AG04450 (cell line): ENCODE measurements around the gene ZFHX3. TPM values are rescaled to one million over a fixed set of nuclear protein-coding genes. Genes with fewer than 3 reads are reported as not detected.

Experiments
- CTCF ChIA-PET: fragments of 300-600, 350-600 bp; formaldehyde crosslinking; extraction: SDS; loops from one replicate; lab custom pipeline; 2022; ENCODE audit warnings: antibody characterized with exemption, inconsistent platforms; lab: Charles Lee
- POLR2A ChIA-PET: fragments of 350-600 bp; formaldehyde crosslinking; extraction: SDS; loops from one replicate; lab custom pipeline; 2021; ENCODE audit warnings: antibody characterized with exemption, inconsistent platforms; lab: Yijun Ruan, JAX
- DNase-seq: peaks from one replicate; pipeline ENCODE4 v3.0.0-alpha.2; 2011; ENCODE audit warnings: low read depth, low spot score
- H3K27ac ChIP-seq: one replicate; pipeline ENCODE4 v1.5.1; 2012; ENCODE audit warnings: low read depth, low read length, control low read depth
- H3K27me3 ChIP-seq: one replicate; pipeline ENCODE4 v1.6.0; 2012; ENCODE audit warnings: low read length; ENCODE audit not compliant: control insufficient read depth, insufficient read depth
- H3K4me3 ChIP-seq: 2 replicates; pipeline ENCODE4 v1.5.1; 2011; ENCODE audit warnings: mild to moderate bottlenecking, low read depth, low read length, control low read depth
- H3K9me3 ChIP-seq: 2 replicates; pipeline ENCODE4 v1.5.1; 2012; ENCODE audit warnings: low read length; ENCODE audit not compliant: control insufficient read depth, insufficient read depth
- polyA plus RNA-seq: library from polyadenylated mRNA; depleted of rRNA; stranded (reverse); fragments of >200 nt; gene quantifications from 2 replicates; pipeline ENCODE4 v1.2.3, GENCODE V29; 2011
- TF ChIP-seq, protein P1 (sequence below): IDR thresholded peaks from 2 replicates; pipeline ENCODE4 v1.5.1; 2011; ENCODE audit warnings: low read depth, low read length, control low read depth, inconsistent platforms

ZFHX3 gene
- polyA plus RNA-seq, 1 experiment: 3.3 TPM

DNA sequence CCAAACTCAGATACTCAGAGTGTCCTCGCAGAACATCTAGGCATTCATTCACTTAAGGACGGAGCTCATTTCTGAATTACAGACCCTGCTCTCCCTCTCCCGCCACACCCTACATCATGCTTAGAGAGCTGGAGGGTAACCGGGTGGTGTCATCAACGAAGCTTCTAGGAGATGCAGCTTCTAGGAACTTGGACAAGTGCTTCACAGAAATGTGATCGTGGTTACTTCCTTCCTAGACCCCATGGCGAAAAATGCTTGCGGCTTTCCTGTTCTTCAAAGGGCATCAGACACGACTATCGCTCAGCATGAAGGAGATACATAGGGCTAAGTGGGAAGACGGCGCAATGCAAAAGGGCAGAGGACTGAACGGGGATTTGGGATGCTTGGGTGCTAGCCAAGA, 126.8 kb downstream of the ZFHX3 start:
- ChIA-PET CTCF (interaction anchor here (0.6 to 2.3 kb wide), 5 partner anchors 12 to 89 kb away, joined by 3 to 19 read pairs (median 3); no protein-coding TSS in a partner anchor), POLR2A (no interaction called here)
- Histone ChIP-seq H3K27ac (no peak overlapping the region), H3K27me3 (no peaks in the 10 kb centered on the region), H3K9me3 (no peaks in the 10 kb centered on the region), H3K4me3 (no peak overlapping the region)
- TF ChIP-seq, protein P1, sequence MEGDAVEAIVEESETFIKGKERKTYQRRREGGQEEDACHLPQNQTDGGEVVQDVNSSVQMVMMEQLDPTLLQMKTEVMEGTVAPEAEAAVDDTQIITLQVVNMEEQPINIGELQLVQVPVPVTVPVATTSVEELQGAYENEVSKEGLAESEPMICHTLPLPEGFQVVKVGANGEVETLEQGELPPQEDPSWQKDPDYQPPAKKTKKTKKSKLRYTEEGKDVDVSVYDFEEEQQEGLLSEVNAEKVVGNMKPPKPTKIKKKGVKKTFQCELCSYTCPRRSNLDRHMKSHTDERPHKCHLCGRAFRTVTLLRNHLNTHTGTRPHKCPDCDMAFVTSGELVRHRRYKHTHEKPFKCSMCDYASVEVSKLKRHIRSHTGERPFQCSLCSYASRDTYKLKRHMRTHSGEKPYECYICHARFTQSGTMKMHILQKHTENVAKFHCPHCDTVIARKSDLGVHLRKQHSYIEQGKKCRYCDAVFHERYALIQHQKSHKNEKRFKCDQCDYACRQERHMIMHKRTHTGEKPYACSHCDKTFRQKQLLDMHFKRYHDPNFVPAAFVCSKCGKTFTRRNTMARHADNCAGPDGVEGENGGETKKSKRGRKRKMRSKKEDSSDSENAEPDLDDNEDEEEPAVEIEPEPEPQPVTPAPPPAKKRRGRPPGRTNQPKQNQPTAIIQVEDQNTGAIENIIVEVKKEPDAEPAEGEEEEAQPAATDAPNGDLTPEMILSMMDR: no peak
- DNase-seq: no peak

DNA sequence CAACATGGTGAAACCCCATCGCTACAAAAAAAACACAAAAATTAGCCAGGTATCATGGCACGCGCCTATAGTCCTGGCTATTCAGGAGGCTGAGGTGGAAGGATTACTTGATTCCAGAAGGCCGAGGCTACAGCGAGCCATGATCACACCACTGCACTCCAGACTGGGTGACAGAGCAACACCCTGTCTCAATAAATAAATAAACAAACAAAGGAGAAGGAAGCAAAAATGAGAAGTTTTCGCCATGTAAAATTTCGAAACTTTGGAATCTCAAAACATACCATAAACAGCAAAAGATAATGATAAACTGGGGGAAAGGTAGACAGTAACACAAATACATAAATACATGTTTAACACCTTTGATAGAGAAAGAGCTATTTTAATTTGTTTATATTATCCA, 130.9 kb downstream of the ZFHX3 start:
- no peaks in the 10 kb centered on the region for H3K9me3 ChIP-seq
- H3K27ac ChIP-seq: no peak overlapping the region
- H3K27me3 ChIP-seq: no peaks in the 10 kb centered on the region
- ChIA-PET POLR2A (no interaction called here), CTCF (interaction anchor here (0.9 to 1.0 kb wide), 2 partner anchors 84 to 260 kb away, joined by 3 to 5 read pairs; no protein-coding TSS in a partner anchor)
- DNase-seq: no peak
- no peak overlapping the region for H3K4me3 ChIP-seq
- TF ChIP-seq, protein P1: no peak

DNA sequence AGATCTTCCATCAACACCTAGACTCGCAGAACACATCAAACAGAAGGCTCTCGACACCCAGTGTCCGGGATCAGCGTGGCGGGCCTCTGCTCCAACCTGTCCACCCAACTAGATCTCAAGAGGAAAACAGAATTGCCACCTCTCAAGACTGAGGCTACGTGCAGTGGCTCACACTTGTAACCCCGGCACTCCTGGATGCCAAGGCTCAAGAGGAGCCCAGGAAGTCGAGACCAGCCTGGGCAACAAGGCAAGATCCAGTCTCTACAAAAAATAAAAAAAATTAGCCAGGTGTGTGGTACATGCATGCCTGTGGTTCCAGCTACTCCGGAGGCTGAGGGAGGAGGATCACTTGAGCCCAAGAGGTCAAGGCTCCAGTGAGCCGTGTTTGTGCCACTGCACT, 132.6 kb downstream of the ZFHX3 start:
- Histone ChIP-seq H3K4me3 (no peak overlapping the region), H3K27ac (no peak overlapping the region), H3K27me3 (no peaks in the 10 kb centered on the region), H3K9me3 (no peaks in the 10 kb centered on the region)
- TF ChIP-seq, protein P1: no peak
- POLR2A ChIA-PET: no interaction called here
- no peak for DNase-seq
- CTCF ChIA-PET: no interaction called here

DNA sequence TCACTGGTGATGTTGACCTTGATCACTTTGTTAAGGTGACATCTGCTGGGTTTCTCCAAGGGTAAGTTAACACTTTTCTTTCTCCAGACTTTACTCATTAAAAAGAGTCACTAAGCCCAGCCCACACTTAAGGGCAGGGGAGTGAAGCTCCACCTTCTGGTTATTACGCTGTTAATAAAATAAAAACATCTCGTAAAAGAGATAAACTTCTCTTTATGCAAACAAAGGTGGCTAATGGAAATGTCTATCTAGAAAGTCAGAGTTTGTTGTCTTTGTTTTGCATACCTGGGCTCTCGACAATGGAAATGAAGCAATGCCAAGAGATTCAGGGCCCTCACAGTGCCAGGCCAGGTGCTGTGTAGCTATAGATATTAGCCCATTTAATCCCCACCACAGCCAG, 134.4 kb downstream of the ZFHX3 start:
- DNase-seq: no peak
- H3K27ac ChIP-seq: no peak overlapping the region
- CTCF ChIA-PET: interaction anchor here (1.3 to 1.6 kb wide), 2 partner anchors 18 to 81 kb away, joined by 5 to 8 read pairs; no protein-coding TSS in a partner anchor
- POLR2A ChIA-PET: no interaction called here
- no peaks in the 10 kb centered on the region for H3K9me3 ChIP-seq
- TF ChIP-seq, protein P1: no peak
- H3K27me3 ChIP-seq: no peaks in the 10 kb centered on the region
- no peak overlapping the region for H3K4me3 ChIP-seq

DNA sequence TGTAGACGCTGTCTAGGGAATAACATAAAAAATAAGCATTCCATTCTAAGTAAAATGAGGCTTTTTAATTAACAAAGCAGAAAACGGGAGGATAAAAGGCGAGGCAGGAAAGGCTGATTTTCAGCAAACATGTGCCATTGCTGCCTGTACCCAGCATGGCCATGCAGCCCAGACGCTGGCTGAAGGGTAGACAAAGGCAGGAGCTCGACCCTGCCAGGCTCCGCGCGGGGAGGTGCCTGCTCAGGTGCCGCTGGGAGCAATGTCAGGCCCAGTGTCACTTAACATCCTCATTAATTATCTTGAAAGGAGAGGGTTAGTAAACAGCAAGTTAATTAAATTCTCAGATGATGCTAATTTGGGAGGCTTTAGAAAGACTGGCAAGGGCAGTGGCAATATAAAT, 136.0 kb downstream of the ZFHX3 start:
- H3K27me3 ChIP-seq: no peaks in the 10 kb centered on the region
- no peak overlapping the region for H3K4me3 ChIP-seq
- ChIA-PET POLR2A (no interaction called here), CTCF (interaction anchor here (0.7 to 0.9 kb wide), 2 partner anchors 12 to 80 kb away, joined by 3 read pairs; no protein-coding TSS in a partner anchor)
- H3K27ac ChIP-seq: no peak overlapping the region
- TF ChIP-seq, protein P1: no peak
- no peaks in the 10 kb centered on the region for H3K9me3 ChIP-seq
- no peak for DNase-seq
